Ovary (tissue), 3 donors: ENCODE data around the gene GLE1.

Experiments used
- CTCF ChIP-seq, 3 donors: fragments of 450-650 bp in 2 of 3; fragments of 200-600 bp in 1 of 3; IDR thresholded peaks; one replicate each; pipeline versions ENCODE4 v1.5.1 to v1.8.0; 2016 to 2022; ENCODE audit warnings: antibody characterized with exemption in 3 of 3, mild to moderate bottlenecking in 1 of 3
- EP300 ChIP-seq: sonication (generic); formaldehyde crosslinking; IDR thresholded peaks from one replicate; pipeline ENCODE4 v1.6.1; 2017; ENCODE audit warnings: antibody characterized with exemption
- POLR2A ChIP-seq: fragments of 450-650 bp; IDR thresholded peaks from one replicate; pipeline ENCODE4 v1.6.1; 2017; ENCODE audit warnings: antibody characterized with exemption, mild to moderate bottlenecking, moderate library complexity
- donor health status: DM: no; HTN: no; CAD: no.

- TF ChIP-seq CTCF (IDR thresholded peaks at IDR 0.05) (no peak), POLR2A (no peak), EP300 (no peak)
Measured at GRCh38 chr9:128540634-128541360, 36.3 kb downstream of the GLE1 start.
